ENCODE results near the gene SNX10. TPM values are rescaled to one million over a fixed set of nuclear protein-coding genes. Genes with fewer than 3 reads are reported as not detected.

SNX10 gene
- total RNA-seq, 3 donors from 2014 or later (not counting 1 experiment from before 2014, with no cell fraction given), result 17.2 to 26.8 (median 21.3) TPM

DNA sequence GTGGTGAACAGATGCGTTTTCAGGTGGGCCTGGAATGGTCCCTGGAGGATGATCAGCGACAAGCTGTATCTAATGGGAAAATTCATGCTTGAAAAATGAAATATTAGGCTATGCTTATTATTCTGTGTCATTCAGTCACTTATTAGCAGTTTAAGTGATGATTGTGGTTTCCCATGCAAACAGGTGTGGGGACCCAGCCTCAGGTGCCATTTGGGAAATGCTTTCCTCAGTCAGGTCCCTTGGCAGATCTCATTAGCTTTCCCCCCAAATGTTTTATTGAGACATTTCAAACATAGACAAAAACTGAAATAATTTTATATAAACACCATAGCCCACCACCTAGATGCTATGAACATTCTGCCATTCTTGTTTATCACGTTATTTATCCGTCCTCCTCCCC, 411 bp upstream of the SNX10 start:
- TF ChIP-seq, protein P1, sequence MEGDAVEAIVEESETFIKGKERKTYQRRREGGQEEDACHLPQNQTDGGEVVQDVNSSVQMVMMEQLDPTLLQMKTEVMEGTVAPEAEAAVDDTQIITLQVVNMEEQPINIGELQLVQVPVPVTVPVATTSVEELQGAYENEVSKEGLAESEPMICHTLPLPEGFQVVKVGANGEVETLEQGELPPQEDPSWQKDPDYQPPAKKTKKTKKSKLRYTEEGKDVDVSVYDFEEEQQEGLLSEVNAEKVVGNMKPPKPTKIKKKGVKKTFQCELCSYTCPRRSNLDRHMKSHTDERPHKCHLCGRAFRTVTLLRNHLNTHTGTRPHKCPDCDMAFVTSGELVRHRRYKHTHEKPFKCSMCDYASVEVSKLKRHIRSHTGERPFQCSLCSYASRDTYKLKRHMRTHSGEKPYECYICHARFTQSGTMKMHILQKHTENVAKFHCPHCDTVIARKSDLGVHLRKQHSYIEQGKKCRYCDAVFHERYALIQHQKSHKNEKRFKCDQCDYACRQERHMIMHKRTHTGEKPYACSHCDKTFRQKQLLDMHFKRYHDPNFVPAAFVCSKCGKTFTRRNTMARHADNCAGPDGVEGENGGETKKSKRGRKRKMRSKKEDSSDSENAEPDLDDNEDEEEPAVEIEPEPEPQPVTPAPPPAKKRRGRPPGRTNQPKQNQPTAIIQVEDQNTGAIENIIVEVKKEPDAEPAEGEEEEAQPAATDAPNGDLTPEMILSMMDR (IDR thresholded peaks at IDR 0.05), result no peak
- Mint-ChIP-seq H3K36me3 (no peaks in the 10 kb centered on the region), H3K27me3 (ENCODE audit: low read depth in 2 of 2) (no peaks in the 10 kb centered on the region), H3K9me3 (no peaks in the 10 kb centered on the region), H3K4me3 (peak overlapping the region; percentile 97), H3K27ac (peak overlapping the region; percentile 97), H3K4me1 (peaks cover 36 to 46% of the 10 kb centered on the region in 2 donors)
- intact Hi-C loops (cut with micrococcal nuclease), result loop anchor here (5.0 to 10.0 kb wide), 3 partner anchors 76 to 1466 kb away; no protein-coding TSS in a partner anchor
- WGBS (ENCODE audit: insufficient coverage), result 52% methylated on average over 4 of the region's 4 CpGs
- Histone ChIP-seq H3K36me3 (ENCODE audit: control insufficient read depth, insufficient read depth, low read length) (peaks cover 3% of the 10 kb centered on the region), H3K4me3 (ENCODE audit: low read length) (peak overlapping the region; percentile 49), H3K4me1 (ENCODE audit: control insufficient read depth, insufficient read depth, low read length) (peaks cover 42% of the 10 kb centered on the region), H3K27ac (ENCODE audit: low read length) (no peak overlapping the region), H3K27me3 (ENCODE audit: control insufficient read depth, insufficient read depth, low read length) (no peaks in the 10 kb centered on the region), H3K9me3 (ENCODE audit: control insufficient read depth, insufficient read depth, low read length) (no peaks in the 10 kb centered on the region)
- no peak for DNase-seq
- no peak for ATAC-seq

DNA sequence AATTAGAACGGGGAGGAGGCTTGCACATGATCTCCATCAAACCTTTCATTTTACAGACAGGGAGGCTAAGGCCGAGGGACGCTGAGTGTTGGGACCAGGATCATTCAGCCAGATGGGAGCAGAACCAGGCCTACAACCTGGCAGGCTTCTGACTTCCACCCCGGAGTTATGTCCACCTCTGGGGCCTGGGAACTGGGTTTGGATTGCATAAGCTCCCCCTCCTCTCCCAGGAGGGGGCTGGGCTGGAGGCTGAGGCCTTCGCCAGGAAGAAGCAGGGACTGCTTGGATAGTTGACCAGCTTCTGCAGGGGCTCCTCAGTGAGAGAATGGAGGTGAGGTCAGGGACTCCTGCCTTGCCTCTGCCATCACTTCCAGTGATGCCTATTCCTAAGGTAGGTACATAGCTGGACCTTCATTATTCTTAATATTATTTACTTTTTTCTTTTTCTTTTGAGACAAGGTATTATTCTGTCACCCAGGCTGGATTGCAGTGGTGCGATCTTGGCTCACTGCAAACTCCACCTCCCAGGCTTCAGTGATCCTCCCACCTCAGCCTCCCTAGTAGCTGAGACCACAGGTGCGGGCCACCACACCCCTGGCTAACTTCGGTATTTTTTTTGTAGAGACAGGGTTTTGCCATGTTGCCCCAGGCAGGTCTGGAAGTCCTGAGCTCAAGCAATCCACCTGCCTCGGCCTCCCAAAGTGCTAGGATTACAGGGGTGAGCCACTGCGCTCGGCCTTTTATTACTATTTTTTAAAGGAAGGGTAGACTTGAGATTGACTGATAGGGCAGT, 1.3 kb downstream of the SNX10 start:
- WGBS (ENCODE audit: insufficient coverage), result 43% methylated on average over 11 of the region's 11 CpGs
- Mint-ChIP-seq H3K27me3 (ENCODE audit: low read depth in 2 of 2) (no peaks in the 10 kb centered on the region), H3K4me3 (peak overlapping the region; percentile 97), H3K36me3 (no peaks in the 10 kb centered on the region), H3K9me3 (no peaks in the 10 kb centered on the region), H3K27ac (peak overlapping the region; percentile 97), H3K4me1 (peaks cover 36 to 46% of the 10 kb centered on the region in 2 donors)
- ATAC-seq (no peak), DNase-seq (peak in 1 of 2 donors; percentile 13)
- Histone ChIP-seq H3K36me3 (ENCODE audit: control insufficient read depth, insufficient read depth, low read length) (peaks cover 3% of the 10 kb centered on the region), H3K4me1 (ENCODE audit: control insufficient read depth, insufficient read depth, low read length) (peaks cover 42% of the 10 kb centered on the region), H3K27me3 (ENCODE audit: control insufficient read depth, insufficient read depth, low read length) (no peaks in the 10 kb centered on the region), H3K27ac (ENCODE audit: low read length) (peak overlapping the region; percentile 94), H3K9me3 (ENCODE audit: control insufficient read depth, insufficient read depth, low read length) (no peaks in the 10 kb centered on the region), H3K4me3 (ENCODE audit: low read length) (peak overlapping the region; percentile 98)
- intact Hi-C loops (cut with micrococcal nuclease), result loop anchor here (5.0 to 10.0 kb wide), 3 partner anchors 74 to 1468 kb away; no protein-coding TSS in a partner anchor
- TF ChIP-seq, protein P1 (IDR thresholded peaks at IDR 0.05), result no peak

DNA sequence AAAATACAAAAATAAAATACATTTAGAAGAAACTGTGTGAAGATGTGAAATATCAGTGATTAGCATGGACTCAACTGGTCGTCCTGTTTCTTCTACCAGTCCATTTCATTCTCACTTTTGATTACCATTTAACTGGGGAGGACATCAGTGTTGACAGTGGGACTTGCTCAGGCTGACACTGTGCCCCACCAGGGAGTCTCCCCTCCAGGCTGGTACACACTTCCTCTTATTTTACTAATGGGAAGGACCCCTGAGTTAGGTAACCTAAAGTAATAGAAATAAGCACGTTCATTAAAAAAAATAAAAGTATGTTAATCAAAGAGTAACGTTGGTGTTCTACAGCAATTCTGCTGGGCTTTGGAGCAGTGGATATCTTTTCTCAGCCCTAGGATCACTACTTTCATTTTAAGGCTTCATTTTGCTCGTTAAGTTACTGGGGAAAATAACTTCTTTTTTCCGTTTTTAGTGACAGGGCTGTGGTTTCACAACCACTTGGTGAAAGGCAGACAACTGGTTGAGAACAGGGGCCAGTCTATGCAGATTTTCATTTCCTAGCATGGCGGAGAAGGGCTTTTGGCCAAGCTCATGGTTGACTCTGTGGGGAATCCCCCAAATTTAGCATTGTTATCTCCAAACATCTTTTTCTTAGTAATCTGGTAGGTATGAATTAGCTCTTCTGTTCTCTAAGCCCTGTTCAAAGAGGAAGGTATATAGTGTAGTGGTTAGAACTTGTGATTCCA, 2.1 kb downstream of the SNX10 start:
- no peaks in the 10 kb centered on the region for H3K36me3 Mint-ChIP-seq

More for the DNA sequence above, 2.1 kb downstream of the SNX10 start:
- no peaks in the 10 kb centered on the region for H3K9me3 Mint-ChIP-seq
- Histone ChIP-seq H3K9me3 (ENCODE audit: control insufficient read depth, insufficient read depth, low read length) (no peaks in the 10 kb centered on the region), H3K4me1 (ENCODE audit: control insufficient read depth, insufficient read depth, low read length) (peaks cover 42% of the 10 kb centered on the region), H3K27ac (ENCODE audit: low read length) (peak overlapping the region; percentile 94), H3K36me3 (ENCODE audit: control insufficient read depth, insufficient read depth, low read length) (peaks cover 3% of the 10 kb centered on the region), H3K27me3 (ENCODE audit: control insufficient read depth, insufficient read depth, low read length) (no peaks in the 10 kb centered on the region), H3K4me3 (ENCODE audit: low read length) (peak overlapping the region; percentile 36)
- DNase-seq, result peak; percentile 57 to 87
- no peaks in the 10 kb centered on the region for H3K27me3 Mint-ChIP-seq (ENCODE audit: low read depth in 2 of 2)
- H3K4me1 Mint-ChIP-seq, result peaks cover 42 to 51% of the 10 kb centered on the region in 2 donors
- peak overlapping the region; percentile 97 for H3K4me3 Mint-ChIP-seq
- H3K27ac Mint-ChIP-seq, result peak overlapping the region; percentile 97
- peak; percentile 74 to 87 (median 85) for ATAC-seq
- intact Hi-C loops (cut with micrococcal nuclease), result loop anchor here (1.0 to 10.0 kb wide), 4 partner anchors 74 to 1469 kb away; partner anchors contain the start of gene CBX3
- TF ChIP-seq, protein P1 (IDR thresholded peaks at IDR 0.05), result no peak
- WGBS (ENCODE audit: insufficient coverage), result 3% methylated on average over 6 of the region's 6 CpGs
